AG09309 (cell line): Measurements from ENCODE around the gene MKRN2.

Experiments used
- DNase-seq: peaks from one replicate; pipeline ENCODE4 v3.0.0-alpha.2; 2010; ENCODE audit warnings: low read depth
- H3K4me3 ChIP-seq: 2 replicates; pipeline ENCODE4 v1.5.1; 2011; ENCODE audit warnings: mild to moderate bottlenecking, low read depth, low read length, moderate library complexity; ENCODE audit not compliant: control insufficient read depth
- CTCF ChIP-seq: IDR thresholded peaks from 2 replicates; pipeline ENCODE4 v1.5.1; 2011; ENCODE audit warnings: mild to moderate bottlenecking, low read depth, low read length, inconsistent platforms; ENCODE audit not compliant: insufficient read depth, control insufficient read depth; ENCODE audit errors: missing control alignments

The MKRN2 gene

DNA sequence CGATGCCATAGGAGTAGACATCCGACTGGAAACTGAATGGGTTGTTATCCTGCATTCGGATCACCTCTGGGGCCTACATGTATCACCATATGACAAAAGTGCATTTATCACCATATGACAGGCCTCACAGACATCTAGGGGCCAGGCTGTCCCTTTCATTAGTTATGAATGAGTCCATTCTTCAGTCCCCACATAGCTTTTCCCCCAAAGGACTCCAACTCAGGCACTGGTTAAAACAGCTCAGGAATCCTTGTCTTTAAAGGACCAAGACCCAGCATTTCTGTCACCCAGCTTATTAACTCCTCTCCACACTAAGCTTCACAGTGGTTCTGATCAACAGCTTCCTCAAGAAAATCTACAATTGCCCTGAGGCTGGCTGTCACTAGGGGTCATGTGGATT lies 28.3 kb downstream of the MKRN2 start:
- H3K4me3 ChIP-seq = no peak overlapping the region
- DNase-seq = no peak
- no peak for TF ChIP-seq CTCF

GRCh38 chr3:12585970-12586369 lies 29.1 kb downstream of the MKRN2 start:
- no peak overlapping the region for H3K4me3 ChIP-seq
- no peak for DNase-seq
- TF ChIP-seq CTCF = no peak

DNA sequence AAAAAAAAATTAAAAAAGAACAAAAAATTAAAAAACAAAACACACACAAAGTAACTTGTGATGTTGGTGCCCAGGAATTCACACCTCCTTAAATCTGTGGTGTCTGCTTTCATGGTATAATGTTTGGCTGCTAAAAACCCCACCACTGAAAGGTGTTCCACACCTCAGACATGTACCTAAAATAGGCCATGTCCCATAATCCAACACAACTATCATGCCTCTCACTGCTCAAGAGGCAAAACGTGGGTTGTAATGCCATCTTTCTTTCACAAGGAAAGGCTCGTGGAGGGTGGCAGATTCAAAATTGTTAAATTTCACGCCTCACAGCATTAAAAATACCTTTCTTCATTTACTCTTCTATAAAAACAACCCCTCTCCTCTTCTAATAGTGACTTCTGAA lies 29.5 kb downstream of the MKRN2 start:
- TF ChIP-seq CTCF = no peak
- no peak overlapping the region for H3K4me3 ChIP-seq
- DNase-seq = no peak

GRCh38 chr3:12588039-12589009 lies 31.4 kb downstream of the MKRN2 start:
- H3K4me3 ChIP-seq = no peak overlapping the region
- no peak for TF ChIP-seq CTCF
- DNase-seq = no peak

GRCh38 chr3:12590096-12590495 lies 33.2 kb downstream of the MKRN2 start:
- no peak overlapping the region for H3K4me3 ChIP-seq
- no peak for DNase-seq
- TF ChIP-seq CTCF = no peak

DNA sequence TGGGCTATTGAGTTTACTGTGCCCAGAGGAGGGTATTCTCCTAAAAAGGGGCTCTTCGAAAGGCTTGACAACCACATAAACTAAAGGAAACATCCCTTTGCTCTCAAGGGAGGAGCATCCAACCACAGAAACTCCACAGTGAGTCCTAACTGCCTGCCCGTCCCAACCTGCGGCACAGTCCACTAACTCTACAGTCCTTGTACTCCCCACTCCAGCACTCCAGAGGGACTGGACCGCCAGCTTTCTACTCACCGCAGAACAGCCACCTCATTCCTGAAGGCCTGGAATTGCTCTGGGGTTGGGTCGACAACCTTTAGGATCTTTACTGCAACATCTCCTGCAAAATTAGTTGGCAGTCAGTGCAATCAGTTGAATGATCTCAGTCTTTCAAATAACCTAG lies 34.6 kb downstream of the MKRN2 start:
- no peak for TF ChIP-seq CTCF

More for the DNA sequence above, 34.6 kb downstream of the MKRN2 start:
- DNase-seq = no peak
- no peak overlapping the region for H3K4me3 ChIP-seq
